ENCODE measurements around the gene PCNX1. TPM values are rescaled to one million over a fixed set of nuclear protein-coding genes. Genes with fewer than 3 reads are reported as not detected.

PCNX1 gene
- total and polyA plus RNA-seq, 2 of the 4 experiments (the other 2 are of a cell fraction) = 15.0 to 43.7 TPM

- TF ChIP-seq ELK1 (IDR thresholded peaks at IDR 0.05; ENCODE audit: borderline replicate concordance, low read depth, low read length) (no peak), RCOR1 (IDR thresholded peaks at IDR 0.05; ENCODE audit: insufficient replicate concordance, low read length) (no peak)
Measured at GRCh38 chr14:71142375-71143038, 235.2 kb downstream of the PCNX1 start (continued).
